ENCODE data around the gene SLC36A2. TPM values are rescaled to one million over a fixed set of nuclear protein-coding genes. Genes with fewer than 3 reads are reported as not detected.
"Not testable (repeated sequence)": the region's sequence is repeated elsewhere in the genome, so short reads cannot be mapped to it uniquely, and the experiment has no call there.

SLC36A2 gene
- total and polyA plus RNA-seq, 4 experiments from 2014 or later: not detected

GRCh38 chr5:151312756-151313324, 34.5 kb downstream of the SLC36A2 start:
- ChIA-PET CTCF (ENCODE audit: partially characterized antibody) (no interaction called here), POLR2A (ENCODE audit: partially characterized antibody) (no interaction called here)
- no peaks in the 10 kb centered on the region for H3K9me3 ChIP-seq (ENCODE audit: control insufficient read depth in 1 of 2, low read length in 2 of 2)
- intact Hi-C loops (cut with micrococcal nuclease): loop anchor here (10.0 kb wide), 2 partner anchors 158 to 188 kb away; partner anchors contain the start of gene ANXA6
- H3K36me3 ChIP-seq (ENCODE audit: insufficient read depth, low read length): no peaks in the 10 kb centered on the region
- H3K4me1 ChIP-seq (ENCODE audit: insufficient read depth, low read length): no peaks in the 10 kb centered on the region
- H3K27me3 Mint-ChIP-seq: peaks cover 8 to 16% of the 10 kb centered on the region in 2 donors
- no peak for DNase-seq
- H3K4me1 Mint-ChIP-seq: peaks cover 0 to 4% (median 1%) of the 10 kb centered on the region in 4 donors
- no peaks in the 10 kb centered on the region for H3K36me3 Mint-ChIP-seq
- no peaks in the 10 kb centered on the region for H3K27me3 ChIP-seq (ENCODE audit: insufficient read depth, low read length)
- H3K4me3 ChIP-seq (ENCODE audit: low read length in 2 of 2): no peak overlapping the region
- peaks cover 0 to 19% (median 13%) of the 10 kb centered on the region in 8 donors for H3K9me3 Mint-ChIP-seq
- H3K4me3 Mint-ChIP-seq: no peak overlapping the region
- no peak overlapping the region for H3K27ac ChIP-seq (ENCODE audit: low read depth, low read length)
- H3K27ac Mint-ChIP-seq: no peak overlapping the region

GRCh38 chr5:151310932-151311331, 36.4 kb downstream of the SLC36A2 start:
- Histone ChIP-seq H3K4me3 (ENCODE audit: low read length in 2 of 2) (no peak overlapping the region), H3K9me3 (ENCODE audit: control insufficient read depth in 1 of 2, low read length in 2 of 2) (no peaks in the 10 kb centered on the region), H3K27me3 (ENCODE audit: insufficient read depth, low read length) (no peaks in the 10 kb centered on the region), H3K4me1 (ENCODE audit: insufficient read depth, low read length) (no peaks in the 10 kb centered on the region), H3K36me3 (ENCODE audit: insufficient read depth, low read length) (no peaks in the 10 kb centered on the region), H3K27ac (ENCODE audit: low read depth, low read length) (no peak overlapping the region)
- no peak for DNase-seq
- Mint-ChIP-seq H3K36me3 (no peaks in the 10 kb centered on the region), H3K27me3 (peaks cover 9 to 13% of the 10 kb centered on the region in 2 donors), H3K4me3 (no peak overlapping the region), H3K9me3 (peaks cover 0 to 19% (median 13%) of the 10 kb centered on the region in 8 donors), H3K27ac (no peak overlapping the region), H3K4me1 (peaks cover 0 to 2% (median under 1%) of the 10 kb centered on the region in 4 donors)
- intact Hi-C loops (cut with micrococcal nuclease): loop anchor here (10.0 kb wide), 2 partner anchors 156 to 186 kb away; partner anchors contain the start of gene ANXA6
- ChIA-PET CTCF (ENCODE audit: partially characterized antibody) (no interaction called here), POLR2A (ENCODE audit: partially characterized antibody) (no interaction called here)

- H3K4me3 ChIP-seq (ENCODE audit: low read length in 2 of 2); H3K4me3 Mint-ChIP-seq; H3K9me3 ChIP-seq (ENCODE audit: control insufficient read depth in 1 of 2, low read length in 2 of 2); H3K36me3 ChIP-seq (ENCODE audit: insufficient read depth, low read length); CTCF ChIA-PET (ENCODE audit: partially characterized antibody); H3K4me1 Mint-ChIP-seq; H3K27me3 ChIP-seq (ENCODE audit: insufficient read depth, low read length); H3K36me3 Mint-ChIP-seq; POLR2A ChIA-PET (ENCODE audit: partially characterized antibody); DNase-seq; H3K27ac Mint-ChIP-seq; H3K4me1 ChIP-seq (ENCODE audit: insufficient read depth, low read length); H3K27ac ChIP-seq (ENCODE audit: low read depth, low read length): not testable (repeated sequence)
- H3K9me3 Mint-ChIP-seq: peaks cover 0 to 19% (median 13%) of the 10 kb centered on the region in 8 donors
- intact Hi-C loops (cut with micrococcal nuclease): loop anchor here (10.0 kb wide), 2 partner anchors 155 to 185 kb away; partner anchors contain the start of gene ANXA6
- H3K27me3 Mint-ChIP-seq: peaks cover 6 to 13% of the 10 kb centered on the region in 2 donors
These were observed 37.5 kb downstream of the SLC36A2 start for GRCh38 chr5:151309821-151310220.

- H3K27me3 ChIP-seq (ENCODE audit: insufficient read depth, low read length); H3K27ac ChIP-seq (ENCODE audit: low read depth, low read length); H3K36me3 ChIP-seq (ENCODE audit: insufficient read depth, low read length); CTCF ChIA-PET (ENCODE audit: partially characterized antibody); H3K4me1 Mint-ChIP-seq; POLR2A ChIA-PET (ENCODE audit: partially characterized antibody); H3K36me3 Mint-ChIP-seq; H3K27ac Mint-ChIP-seq; intact Hi-C loops (cut with micrococcal nuclease); H3K4me3 ChIP-seq (ENCODE audit: low read length in 2 of 2); H3K4me3 Mint-ChIP-seq; H3K9me3 ChIP-seq (ENCODE audit: control insufficient read depth in 1 of 2, low read length in 2 of 2); DNase-seq; H3K4me1 ChIP-seq (ENCODE audit: insufficient read depth, low read length): not testable (repeated sequence)
- Mint-ChIP-seq H3K27me3 (peaks cover 5 to 13% of the 10 kb centered on the region in 2 donors), H3K9me3 (peaks cover 0 to 19% (median 13%) of the 10 kb centered on the region in 8 donors)
These were observed 38.1 kb downstream of the SLC36A2 start for GRCh38 chr5:151309266-151309665.

- intact Hi-C loops (cut with micrococcal nuclease): no loop called here
- POLR2A ChIA-PET (ENCODE audit: partially characterized antibody): no interaction called here
- Histone ChIP-seq H3K27ac (ENCODE audit: low read depth, low read length) (no peak within 1 kb of the TSS), H3K4me3 (ENCODE audit: low read length in 2 of 2) (no peak within 1 kb of the TSS), H3K4me1 (ENCODE audit: insufficient read depth, low read length) (no peaks in the 10 kb centered on the region), H3K9me3 (ENCODE audit: control insufficient read depth in 1 of 2, low read length in 2 of 2) (no peaks in the 10 kb centered on the region), H3K36me3 (ENCODE audit: insufficient read depth, low read length) (no peaks in the 10 kb centered on the region), H3K27me3 (ENCODE audit: insufficient read depth, low read length) (no peaks in the 10 kb centered on the region)
- no peak within 1 kb of the TSS for H3K27ac Mint-ChIP-seq
- no peaks in the 10 kb centered on the region for H3K4me1 Mint-ChIP-seq
- peaks cover 12 to 13% of the 10 kb centered on the region in 2 donors for H3K27me3 Mint-ChIP-seq
- no peaks in the 10 kb centered on the region for H3K9me3 Mint-ChIP-seq
- no peak for DNase-seq
- CTCF ChIA-PET (ENCODE audit: partially characterized antibody): interaction anchor here (1.5 kb wide), 1 partner anchor 14 kb away, joined by 3 read pairs; no protein-coding TSS in a partner anchor
- no peaks in the 10 kb centered on the region for H3K36me3 Mint-ChIP-seq
- H3K4me3 Mint-ChIP-seq: no peak within 1 kb of the TSS
These were observed 43.7 kb downstream of the SLC36A2 start, which contains the start of gene SLC36A3 for GRCh38 chr5:151303666-151304065. TSS of gene SLC36A3 (minus strand) at chr5:151303766. CDS start at chr5:151303354, 412 bp downstream.

GRCh38 chr5:151298063-151298855, 49.1 kb downstream of the SLC36A2 start:
- H3K4me3 Mint-ChIP-seq: peak overlapping the region in 2 of 8 donors; percentile 16 to 27
- POLR2A ChIA-PET (ENCODE audit: partially characterized antibody): no interaction called here

GRCh38 chr5:151296974-151297373, 50.4 kb downstream of the SLC36A2 start:
- no peaks in the 10 kb centered on the region for H3K36me3 ChIP-seq (ENCODE audit: insufficient read depth, low read length)
- intact Hi-C loops (cut with micrococcal nuclease): no loop called here
- Mint-ChIP-seq H3K9me3 (no peaks in the 10 kb centered on the region), H3K36me3 (no peaks in the 10 kb centered on the region), H3K4me1 (no peaks in the 10 kb centered on the region), H3K4me3 (no peak overlapping the region), H3K27ac (no peak overlapping the region), H3K27me3 (peaks cover 9 to 10% of the 10 kb centered on the region in 2 donors)
- H3K4me3 ChIP-seq (ENCODE audit: low read length in 2 of 2): no peak overlapping the region
- no peaks in the 10 kb centered on the region for H3K9me3 ChIP-seq (ENCODE audit: control insufficient read depth in 1 of 2, low read length in 2 of 2)
- no peak for DNase-seq
- H3K4me1 ChIP-seq (ENCODE audit: insufficient read depth, low read length): no peaks in the 10 kb centered on the region
- no peaks in the 10 kb centered on the region for H3K27me3 ChIP-seq (ENCODE audit: insufficient read depth, low read length)
- ChIA-PET CTCF (ENCODE audit: partially characterized antibody) (interaction anchor here (0.6 kb wide), 1 partner anchor 164 kb away, joined by 3 read pairs; no protein-coding TSS in a partner anchor), POLR2A (ENCODE audit: partially characterized antibody) (no interaction called here)
- H3K27ac ChIP-seq (ENCODE audit: low read depth, low read length): no peak overlapping the region

More at GRCh38 chr5:151298063-151298855, 49.1 kb downstream of the SLC36A2 start:
- peaks cover 12 to 13% of the 10 kb centered on the region in 2 donors for H3K27me3 Mint-ChIP-seq
- H3K9me3 Mint-ChIP-seq: no peaks in the 10 kb centered on the region
- CTCF ChIA-PET (ENCODE audit: partially characterized antibody): interaction anchor here (0.5 kb wide), 1 partner anchor 1199 kb away, joined by 3 read pairs; no protein-coding TSS in a partner anchor
- H3K27ac Mint-ChIP-seq: peak overlapping the region in 1 of 7 donors; percentile 17
- H3K4me1 Mint-ChIP-seq: no peaks in the 10 kb centered on the region
- Histone ChIP-seq H3K27ac (ENCODE audit: low read depth, low read length) (no peak overlapping the region), H3K36me3 (ENCODE audit: insufficient read depth, low read length) (no peaks in the 10 kb centered on the region), H3K9me3 (ENCODE audit: control insufficient read depth in 1 of 2, low read length in 2 of 2) (no peaks in the 10 kb centered on the region), H3K4me3 (ENCODE audit: low read length in 2 of 2) (no peak overlapping the region), H3K27me3 (ENCODE audit: insufficient read depth, low read length) (no peaks in the 10 kb centered on the region), H3K4me1 (ENCODE audit: insufficient read depth, low read length) (no peaks in the 10 kb centered on the region)
- intact Hi-C loops (cut with micrococcal nuclease): no loop called here
- H3K36me3 Mint-ChIP-seq: no peaks in the 10 kb centered on the region
- peak in 2 of 5 donors; percentile 5 to 9 for DNase-seq

Data from CD4-positive, alpha-beta memory T cell (primary cell).